PFSK-1 (cell line): ENCODE data around the gene ZNF32.

Source experiments
- FOXP2 ChIP-seq: optimal IDR thresholded peaks from 2 replicates; pipeline ENCODE3; 2011; ENCODE audit warnings: borderline replicate concordance, control low read depth, inconsistent platforms; ENCODE audit not compliant: insufficient read depth; ENCODE audit errors: extremely low read length, extremely low read depth
- POLR2AphosphoS5 ChIP-seq: IDR thresholded peaks from 2 replicates; pipeline ENCODE4 v1.6.1; 2012; ENCODE audit warnings: low read depth, mild to moderate bottlenecking, control low read depth, low read length, moderate library complexity
- REST ChIP-seq, 2 experiments: IDR thresholded peaks; 2 replicates each; pipeline versions ENCODE4 v1.6.1 to v1.8.0; 2011 to 2012; ENCODE audit warnings: low read depth in 2 of 2, low read length in 2 of 2, control low read depth in 1 of 2, inconsistent platforms in 1 of 2, mild to moderate bottlenecking in 1 of 2, moderate library complexity in 1 of 2; ENCODE audit not compliant: insufficient read depth in 1 of 2
- SIN3A ChIP-seq: IDR thresholded peaks from 2 replicates; pipeline ENCODE4 v1.6.1; 2012; ENCODE audit warnings: mild to moderate bottlenecking, low read length, moderate library complexity, borderline replicate concordance; ENCODE audit not compliant: insufficient read depth
- TAF1 ChIP-seq: IDR thresholded peaks from 2 replicates; pipeline ENCODE4 v1.6.1; 2012; ENCODE audit warnings: low read length, control low read depth, borderline replicate concordance; ENCODE audit not compliant: insufficient read depth

The ZNF32 gene

GRCh38 chr10:43605850-43606322, 42.8 kb downstream of the ZNF32 start:
- no peak for TF ChIP-seq SIN3A
- no peak for TF ChIP-seq REST (IDR thresholded peaks at IDR 0.05; ENCODE audit: insufficient read depth in 1 of 2, low read depth in 2 of 2, low read length in 2 of 2)
- no peak for TF ChIP-seq FOXP2
- no peak for TF ChIP-seq POLR2AphosphoS5
- TF ChIP-seq TAF1, result no peak

GRCh38 chr10:43599333-43599732, 49.3 kb downstream of the ZNF32 start:
- TF ChIP-seq POLR2AphosphoS5, result no peak
- no peak for TF ChIP-seq SIN3A
- no peak for TF ChIP-seq TAF1
- TF ChIP-seq FOXP2, result no peak
- TF ChIP-seq REST (IDR thresholded peaks at IDR 0.05; ENCODE audit: insufficient read depth in 1 of 2, low read depth in 2 of 2, low read length in 2 of 2), result no peak

GRCh38 chr10:43598446-43598845, 50.2 kb downstream of the ZNF32 start:
- TF ChIP-seq FOXP2 (no peak), TAF1 (no peak), SIN3A (no peak), POLR2AphosphoS5 (no peak), REST (IDR thresholded peaks at IDR 0.05; ENCODE audit: insufficient read depth in 1 of 2, low read depth in 2 of 2, low read length in 2 of 2) (no peak)

- TF ChIP-seq SIN3A (no peak), TAF1 (no peak), FOXP2 (no peak), REST (IDR thresholded peaks at IDR 0.05; ENCODE audit: insufficient read depth in 1 of 2, low read depth in 2 of 2, low read length in 2 of 2) (no peak), POLR2AphosphoS5 (no peak)
Measured at GRCh38 chr10:43596546-43596945, 52.1 kb downstream of the ZNF32 start.
